Osteocyte (in vitro differentiated cells): Measurements from ENCODE around the gene FLT3. TPM values are rescaled to one million over a fixed set of nuclear protein-coding genes. Genes with fewer than 3 reads are reported as not detected.
A peak's percentile ranks its signal among the peaks of the same experiment; 100 is the strongest.

ENCODE experiments used
- DNase-seq: peaks from one replicate; pipeline ENCODE4 v3.0.0; 2021; ENCODE audit warnings: mixed read lengths; ENCODE audit not compliant: unreplicated experiment; ENCODE audit errors: extremely low spot score
- H3K27ac Mint-ChIP-seq: one replicate; pipeline ENCODE4 v1.8.0; 2021; ENCODE audit warnings: mild to moderate bottlenecking, mixed read lengths; ENCODE audit not compliant: unreplicated experiment
- H3K27me3 Mint-ChIP-seq: one replicate; pipeline ENCODE4 v1.8.0; 2021; ENCODE audit warnings: mixed read lengths; ENCODE audit not compliant: unreplicated experiment
- H3K36me3 Mint-ChIP-seq: one replicate; pipeline ENCODE4 v1.8.0; 2021; ENCODE audit warnings: mixed read lengths; ENCODE audit not compliant: unreplicated experiment
- H3K4me1 Mint-ChIP-seq: one replicate; pipeline ENCODE4 v1.8.0; 2021; ENCODE audit warnings: mixed read lengths; ENCODE audit not compliant: unreplicated experiment
- H3K4me3 Mint-ChIP-seq: one replicate; pipeline ENCODE4 v1.8.0; 2021; ENCODE audit warnings: mild to moderate bottlenecking, moderate library complexity, mixed read lengths; ENCODE audit not compliant: unreplicated experiment
- H3K9me3 Mint-ChIP-seq: one replicate; pipeline ENCODE4 v1.8.0; 2021; ENCODE audit warnings: mixed read lengths; ENCODE audit not compliant: unreplicated experiment
- CTCF ChIP-seq: fragments of 200-600 bp; sonication (generic); IDR thresholded peaks from 2 replicates; pipeline ENCODE4 v1.5.0; 2021; ENCODE audit warnings: antibody characterized with exemption, mild to moderate bottlenecking, moderate library complexity
- total RNA-seq: library from RNA; stranded (reverse); gene quantifications from 2 replicates; pipeline ENCODE4 v1.2.1, GENCODE V29; 2021

The FLT3 gene
- total RNA-seq, 1 donor from 2014 or later, result not detected

GRCh38 chr13:28058866-28059613 lies 41.3 kb downstream of the FLT3 start:
- DNase-seq, result no peak
- peak; percentile 40 for TF ChIP-seq CTCF
- H3K36me3 Mint-ChIP-seq, result no peaks in the 10 kb centered on the region
- H3K4me1 Mint-ChIP-seq, result no peaks in the 10 kb centered on the region
- peaks cover 19% of the 10 kb centered on the region for H3K27me3 Mint-ChIP-seq
- H3K27ac Mint-ChIP-seq, result no peak overlapping the region
- H3K4me3 Mint-ChIP-seq, result no peak overlapping the region
- H3K9me3 Mint-ChIP-seq, result no peaks in the 10 kb centered on the region

GRCh38 chr13:28056970-28057712 lies 43.2 kb downstream of the FLT3 start:
- no peak for DNase-seq
- H3K27ac Mint-ChIP-seq, result no peak overlapping the region
- peaks cover 22% of the 10 kb centered on the region for H3K27me3 Mint-ChIP-seq
- H3K36me3 Mint-ChIP-seq, result no peaks in the 10 kb centered on the region
- no peak overlapping the region for H3K4me3 Mint-ChIP-seq
- no peaks in the 10 kb centered on the region for H3K9me3 Mint-ChIP-seq
- TF ChIP-seq CTCF, result no peak
- H3K4me1 Mint-ChIP-seq, result no peaks in the 10 kb centered on the region

GRCh38 chr13:28056426-28056825 lies 44.0 kb downstream of the FLT3 start:
- DNase-seq, result no peak
- Mint-ChIP-seq H3K27ac (no peak overlapping the region), H3K27me3 (peaks cover 22% of the 10 kb centered on the region), H3K4me1 (no peaks in the 10 kb centered on the region), H3K9me3 (no peaks in the 10 kb centered on the region), H3K36me3 (no peaks in the 10 kb centered on the region), H3K4me3 (no peak overlapping the region)
- no peak for TF ChIP-seq CTCF

- no peak for DNase-seq
- no peaks in the 10 kb centered on the region for H3K36me3 Mint-ChIP-seq
Measured at GRCh38 chr13:28055357-28055756, 45.0 kb downstream of the FLT3 start.

More at GRCh38 chr13:28055357-28055756, 45.0 kb downstream of the FLT3 start:
- Mint-ChIP-seq H3K4me1 (no peaks in the 10 kb centered on the region), H3K27ac (no peak overlapping the region), H3K4me3 (no peak overlapping the region), H3K27me3 (peaks cover 23% of the 10 kb centered on the region), H3K9me3 (no peaks in the 10 kb centered on the region)
- TF ChIP-seq CTCF, result no peak
